Astrocyte of the cerebellum (primary cell): ENCODE results near the gene CHN2.

ENCODE experiments used
- DNase-seq: peaks from one replicate; pipeline ENCODE4 v3.0.0-alpha.2; 2011; ENCODE audit warnings: low read depth
- H3K4me3 ChIP-seq: 2 replicates; pipeline ENCODE4 v1.5.1; 2011; ENCODE audit warnings: mild to moderate bottlenecking, low read depth, low read length, moderate library complexity
- CTCF ChIP-seq: IDR thresholded peaks from 2 replicates; pipeline ENCODE4 v1.5.1; 2012; ENCODE audit warnings: low read length, low read depth, moderate library complexity, mild to moderate bottlenecking; ENCODE audit errors: missing control alignments
- in situ Hi-C: cut with HindIII; loops from 2 replicates; pipeline ENCODE4 v1.10.0; 2017; ENCODE audit warnings: low sequenced_read_pairs

CHN2 gene

GRCh38 chr7:29306319-29306991 lies 111.9 kb downstream of the CHN2 start:
- no peak for TF ChIP-seq CTCF
- DNase-seq, result no peak
- in situ Hi-C loops, result no loop called here
- H3K4me3 ChIP-seq, result no peak overlapping the region

- H3K4me3 ChIP-seq, result no peak overlapping the region
- no peak for DNase-seq
- no peak for TF ChIP-seq CTCF
- in situ Hi-C loops, result no loop called here
Measured at GRCh38 chr7:29308424-29308823, 113.8 kb downstream of the CHN2 start.

- in situ Hi-C loops, result no loop called here
- TF ChIP-seq CTCF, result peak; percentile 8
- no peak for DNase-seq
- no peak overlapping the region for H3K4me3 ChIP-seq
Measured at GRCh38 chr7:29309041-29309854, 114.7 kb downstream of the CHN2 start.

GRCh38 chr7:29310625-29311024 lies 116.0 kb downstream of the CHN2 start:
- no peak for DNase-seq
- in situ Hi-C loops, result no loop called here
- TF ChIP-seq CTCF, result no peak
- H3K4me3 ChIP-seq, result no peak overlapping the region

GRCh38 chr7:29311314-29311713 lies 116.7 kb downstream of the CHN2 start:
- in situ Hi-C loops, result no loop called here

GRCh38 chr7:29314148-29314547 lies 119.6 kb downstream of the CHN2 start:
- no peak for TF ChIP-seq CTCF
- no peak for DNase-seq
- in situ Hi-C loops, result no loop called here
- no peak overlapping the region for H3K4me3 ChIP-seq

More at GRCh38 chr7:29311314-29311713, 116.7 kb downstream of the CHN2 start:
- no peak for TF ChIP-seq CTCF
- no peak for DNase-seq
- H3K4me3 ChIP-seq, result no peak overlapping the region
